T-helper 1 cell treated with Interleukin-12 subunit alpha and Interleukin-12 subunit beta and Interleukin-4 antibody, amounts not matched to agents 30 μg/mL and 1 μg/mL, for 36 hours (primary cell): ENCODE results near the gene C22orf15.

ENCODE experiments used
- H3K27ac Mint-ChIP-seq: one replicate; pipeline ENCODE4 v1.8.0; 2021; ENCODE audit warnings: mild to moderate bottlenecking, mixed read lengths
- H3K27me3 Mint-ChIP-seq: one replicate; pipeline ENCODE4 v1.8.0; 2021; ENCODE audit warnings: low read depth, mixed read lengths
- H3K36me3 Mint-ChIP-seq: one replicate; pipeline ENCODE4 v1.8.0; 2021; ENCODE audit warnings: low read depth, mixed read lengths
- H3K4me1 Mint-ChIP-seq: one replicate; pipeline ENCODE4 v1.8.0; 2021; ENCODE audit warnings: low read depth, mixed read lengths
- H3K4me3 Mint-ChIP-seq: one replicate; pipeline ENCODE4 v1.8.0; 2021; ENCODE audit warnings: mild to moderate bottlenecking, moderate library complexity, mixed read lengths
- H3K9me3 Mint-ChIP-seq: one replicate; pipeline ENCODE4 v1.8.0; 2021; ENCODE audit warnings: mixed read lengths

Gene C22orf15

DNA sequence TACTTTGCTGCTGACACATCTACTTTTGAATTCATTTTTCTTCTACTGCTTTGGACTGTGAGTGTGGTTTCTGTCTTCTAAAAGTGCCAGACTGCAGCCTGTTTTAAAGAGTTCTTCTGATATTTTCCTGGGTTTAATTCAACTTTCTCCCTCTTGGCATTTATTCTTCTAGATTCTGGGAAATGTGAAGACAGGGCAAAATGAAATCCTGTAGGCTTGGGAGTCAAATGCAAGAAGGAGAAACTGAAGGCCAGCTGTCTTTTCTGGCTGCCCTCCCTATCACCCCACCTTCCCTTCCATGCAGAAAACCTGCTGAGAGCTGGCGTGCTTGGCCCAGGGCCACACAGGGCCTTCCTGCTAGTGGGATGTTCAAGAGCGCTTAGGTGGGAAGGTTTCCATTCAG, 19.5 kb upstream of the C22orf15 start:
- H3K27ac Mint-ChIP-seq = no peak overlapping the region
- no peaks in the 10 kb centered on the region for H3K27me3 Mint-ChIP-seq
- H3K9me3 Mint-ChIP-seq = peaks cover 11% of the 10 kb centered on the region
- peaks cover 23% of the 10 kb centered on the region for H3K36me3 Mint-ChIP-seq
- H3K4me3 Mint-ChIP-seq = no peak overlapping the region
- H3K4me1 Mint-ChIP-seq = no peaks in the 10 kb centered on the region

DNA sequence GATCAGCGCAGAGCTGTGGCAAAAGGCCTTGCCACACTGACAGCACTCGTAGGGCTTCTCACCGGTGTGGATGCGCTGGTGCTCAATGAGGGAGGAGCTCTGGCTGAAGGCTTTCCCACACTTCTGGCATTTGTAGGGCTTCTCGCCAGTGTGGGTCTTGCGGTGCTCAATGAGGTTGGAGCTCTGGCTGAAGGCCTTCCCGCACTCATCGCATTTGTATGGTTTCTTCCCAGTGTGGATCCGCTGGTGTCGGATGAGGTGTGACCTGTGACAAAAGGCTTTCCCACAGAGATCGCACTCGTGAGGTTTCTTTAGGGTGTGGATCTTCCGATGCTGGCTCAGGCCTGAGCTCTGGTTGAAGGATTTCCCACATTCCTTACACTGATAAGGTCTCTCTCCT, 18.8 kb upstream of the C22orf15 start:
- Mint-ChIP-seq H3K4me3 (no peak overlapping the region), H3K36me3 (peaks cover 23% of the 10 kb centered on the region), H3K9me3 (peaks cover 11% of the 10 kb centered on the region), H3K27me3 (no peaks in the 10 kb centered on the region), H3K4me1 (no peaks in the 10 kb centered on the region), H3K27ac (no peak overlapping the region)

DNA sequence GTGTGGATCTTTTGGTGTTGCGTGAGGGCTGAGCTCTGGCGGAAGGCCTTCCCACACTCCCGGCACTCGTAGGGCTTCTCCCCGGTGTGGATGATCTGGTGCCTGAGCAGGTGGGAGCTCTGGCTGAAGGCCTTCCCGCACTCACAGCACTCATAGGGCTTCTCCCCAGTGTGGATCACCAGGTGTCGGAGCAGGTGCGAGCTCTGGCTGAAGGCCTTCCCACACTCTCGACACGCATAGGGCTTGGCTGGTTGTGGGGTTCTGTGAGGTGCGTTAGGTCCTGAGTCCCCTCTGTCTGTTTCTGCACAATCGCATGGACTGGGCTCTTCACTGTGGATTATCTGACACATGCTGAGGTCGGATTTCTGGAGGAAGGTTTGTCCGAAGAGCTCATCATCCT, 18.3 kb upstream of the C22orf15 start:
- Mint-ChIP-seq H3K4me1 (no peaks in the 10 kb centered on the region), H3K9me3 (peaks cover 11% of the 10 kb centered on the region), H3K36me3 (peaks cover 23% of the 10 kb centered on the region), H3K4me3 (no peak overlapping the region), H3K27me3 (no peaks in the 10 kb centered on the region), H3K27ac (no peak overlapping the region)

DNA sequence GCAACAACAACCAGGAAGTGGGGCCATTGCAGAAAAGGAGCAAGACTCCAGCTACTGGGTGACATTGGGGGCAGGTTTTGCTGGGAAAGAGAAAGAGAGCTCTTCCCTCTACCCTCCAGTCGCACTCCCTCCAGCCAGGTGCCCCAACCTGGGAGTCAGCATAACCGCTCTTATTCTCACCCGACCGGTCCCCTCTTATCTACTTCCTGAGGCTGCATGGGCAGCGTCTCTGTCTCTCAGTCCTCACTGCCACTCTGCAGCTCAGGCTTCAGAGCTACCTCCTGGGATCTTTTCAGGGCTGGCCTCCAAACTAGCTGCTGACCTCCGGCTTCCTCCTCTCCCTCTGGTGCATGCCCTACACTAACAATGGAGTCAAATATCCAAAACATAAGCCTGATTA, 17.0 kb upstream of the C22orf15 start:
- peaks cover 11% of the 10 kb centered on the region for H3K4me1 Mint-ChIP-seq
- no peak overlapping the region for H3K4me3 Mint-ChIP-seq
- peaks cover 25% of the 10 kb centered on the region for H3K36me3 Mint-ChIP-seq
- H3K27ac Mint-ChIP-seq = no peak overlapping the region
- H3K27me3 Mint-ChIP-seq = peaks cover 5% of the 10 kb centered on the region
- peaks cover 11% of the 10 kb centered on the region for H3K9me3 Mint-ChIP-seq

DNA sequence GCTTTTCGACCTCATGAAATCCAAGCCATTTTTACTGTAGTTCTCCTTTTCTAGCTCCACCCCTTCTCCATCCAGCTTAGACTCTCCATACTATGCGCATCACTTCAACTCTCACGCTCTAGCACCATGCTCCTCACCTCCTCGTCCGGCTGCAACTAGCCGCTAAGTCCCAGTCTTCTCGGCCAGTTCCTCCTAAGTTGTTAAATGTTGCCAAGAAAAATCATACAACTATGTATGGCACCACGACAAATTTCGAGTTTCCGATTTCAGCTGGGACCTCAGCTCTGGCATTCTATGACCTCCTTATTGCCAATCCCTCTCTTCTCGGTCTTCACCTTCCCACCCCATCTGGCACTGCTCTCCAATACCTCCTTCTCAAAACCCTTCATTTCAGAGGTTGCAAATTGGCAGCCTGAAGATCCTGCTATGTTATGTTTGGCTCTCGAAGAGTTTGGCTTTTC, 12.9 kb upstream of the C22orf15 start:
- Mint-ChIP-seq H3K4me1 (peaks cover 15% of the 10 kb centered on the region), H3K27me3 (peaks cover 5% of the 10 kb centered on the region), H3K27ac (no peak overlapping the region), H3K36me3 (peaks cover 10% of the 10 kb centered on the region), H3K4me3 (peak overlapping the region; percentile 80), H3K9me3 (peaks cover 4% of the 10 kb centered on the region)

DNA sequence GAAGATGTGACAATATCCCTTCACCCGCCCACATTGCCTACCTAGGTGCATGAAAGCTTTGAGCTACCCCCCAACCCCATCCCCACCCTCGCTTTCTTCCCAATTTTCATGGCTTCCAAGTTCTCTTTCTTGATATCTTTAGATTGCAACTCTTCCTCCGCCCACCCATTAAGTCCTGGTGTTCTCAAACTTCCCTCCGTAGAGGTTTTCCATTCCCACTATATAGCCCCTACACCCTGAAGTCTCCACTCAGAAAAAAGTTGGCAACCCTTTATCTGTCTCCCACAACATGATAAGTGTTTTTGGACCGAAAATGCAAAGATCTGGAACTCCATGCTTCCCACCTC, 12.4 kb upstream of the C22orf15 start:
- Mint-ChIP-seq H3K27me3 (peaks cover 5% of the 10 kb centered on the region), H3K27ac (peak overlapping the region; percentile 70), H3K4me1 (peaks cover 15% of the 10 kb centered on the region), H3K36me3 (peaks cover 6% of the 10 kb centered on the region), H3K4me3 (peak overlapping the region; percentile 80), H3K9me3 (no peaks in the 10 kb centered on the region)

DNA sequence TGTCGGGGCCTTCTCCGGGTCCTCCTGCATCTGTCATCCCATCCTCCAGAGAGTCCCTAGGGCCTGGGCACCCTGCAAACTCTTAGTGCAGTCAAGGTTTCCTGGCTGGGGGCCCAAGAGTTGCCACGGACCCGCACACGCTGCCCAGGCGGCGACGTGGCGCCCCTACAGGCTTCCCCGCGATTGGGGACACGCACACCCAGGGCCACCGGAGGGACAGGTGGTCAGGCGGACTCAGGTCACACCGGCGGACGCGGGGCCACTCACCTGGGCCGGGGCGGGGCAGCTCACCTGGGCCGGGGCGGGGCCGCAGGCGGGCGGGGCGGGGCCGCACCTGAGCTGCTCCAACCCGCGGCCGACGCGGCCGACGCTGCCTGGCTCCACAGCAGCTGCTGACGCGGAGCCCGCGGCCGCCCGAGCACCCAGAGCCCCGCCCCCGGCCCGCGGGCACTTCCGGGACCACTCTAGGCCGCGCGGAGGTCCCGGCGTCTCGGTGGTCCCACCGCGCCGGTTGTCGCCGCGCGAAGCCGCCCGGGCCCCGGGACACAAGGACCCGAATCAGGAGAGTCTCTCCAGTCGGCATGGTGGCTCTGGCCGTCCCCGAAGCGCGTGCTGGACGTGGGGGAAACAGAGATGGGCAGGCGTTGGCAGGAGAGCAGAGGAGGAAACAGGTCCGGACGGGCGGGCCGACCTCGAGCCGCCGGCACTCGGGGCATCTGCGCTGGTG, 11.9 kb upstream of the C22orf15 start, which contains the start of gene ZNF70:
TSS of gene ZNF70 (minus strand) at position 399 of the 727 bp plus-strand sequence. CDS start 5,972 bp downstream, outside the sequence.
- peaks cover 6% of the 10 kb centered on the region for H3K36me3 Mint-ChIP-seq
- H3K27me3 Mint-ChIP-seq = peaks cover 5% of the 10 kb centered on the region
- peak within 1 kb of the TSS; percentile 80 for H3K4me3 Mint-ChIP-seq
- H3K9me3 Mint-ChIP-seq = no peaks in the 10 kb centered on the region
- peak within 1 kb of the TSS; percentile 70 for H3K27ac Mint-ChIP-seq
- peaks cover 15% of the 10 kb centered on the region for H3K4me1 Mint-ChIP-seq

DNA sequence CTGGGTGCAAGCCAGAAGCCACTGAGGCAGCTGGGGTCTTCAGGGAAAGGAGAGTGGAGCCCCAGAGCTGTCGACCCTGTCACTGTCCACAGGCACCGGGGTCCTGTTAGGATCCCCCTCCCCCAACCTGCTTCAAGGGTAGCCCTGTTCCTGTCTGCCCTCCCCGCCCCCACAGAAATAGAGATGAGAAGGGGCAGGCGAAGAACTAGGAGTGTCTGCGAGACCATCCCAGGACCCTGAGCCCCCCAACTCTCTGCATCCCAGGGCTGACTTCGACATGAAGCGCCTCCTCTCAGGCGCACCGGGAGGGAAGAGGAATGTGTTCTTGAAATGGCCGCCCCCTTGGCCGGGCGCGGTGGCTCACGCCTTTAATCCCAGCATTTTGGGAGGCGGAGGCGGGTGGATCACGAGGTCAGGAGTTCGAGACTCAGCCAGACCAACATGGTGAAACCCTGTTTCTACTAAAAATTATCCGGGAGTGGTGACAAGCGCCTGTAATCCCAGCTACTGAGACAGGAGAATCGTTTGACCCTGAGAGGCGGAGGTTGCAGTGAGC, 11.3 kb upstream of the C22orf15 start:
- Mint-ChIP-seq H3K4me3 (peak overlapping the region; percentile 79), H3K27me3 (peaks cover 5% of the 10 kb centered on the region), H3K36me3 (peaks cover 6% of the 10 kb centered on the region), H3K9me3 (no peaks in the 10 kb centered on the region), H3K27ac (no peak overlapping the region), H3K4me1 (peaks cover 15% of the 10 kb centered on the region)

DNA sequence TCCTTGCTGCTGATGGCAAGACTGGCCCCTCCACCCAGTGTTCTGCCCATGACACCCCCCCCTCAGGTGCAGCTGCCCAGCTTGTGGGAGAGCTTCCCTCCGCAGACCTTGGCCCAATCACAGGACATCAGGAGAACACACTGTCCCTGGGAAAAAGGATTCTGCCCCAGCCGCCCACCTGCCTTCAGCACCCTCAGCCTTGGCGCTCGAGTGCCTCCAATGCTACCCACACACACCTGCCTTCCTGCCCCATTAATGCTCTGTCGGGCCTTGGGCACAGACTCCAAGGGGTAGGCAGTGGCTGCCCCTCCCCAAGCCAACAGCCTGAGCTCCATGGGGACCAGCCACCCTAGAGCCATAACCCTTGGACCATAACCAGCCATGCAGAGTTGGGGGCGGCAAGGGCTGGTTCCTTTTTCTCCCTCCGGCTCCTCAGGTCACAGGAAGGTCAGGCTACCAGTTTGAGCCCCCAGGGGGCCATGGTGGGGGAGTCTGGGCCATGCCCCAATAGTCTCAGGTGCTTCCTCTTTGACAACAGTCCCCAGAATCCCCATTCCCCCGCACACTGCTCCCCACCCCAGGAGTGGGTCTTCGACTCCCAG, 10.6 kb upstream of the C22orf15 start:
- Mint-ChIP-seq H3K4me1 (peaks cover 15% of the 10 kb centered on the region), H3K4me3 (peak overlapping the region; percentile 79), H3K27ac (peak overlapping the region; percentile 52), H3K27me3 (peaks cover 5% of the 10 kb centered on the region), H3K36me3 (peaks cover 2% of the 10 kb centered on the region), H3K9me3 (no peaks in the 10 kb centered on the region)

DNA sequence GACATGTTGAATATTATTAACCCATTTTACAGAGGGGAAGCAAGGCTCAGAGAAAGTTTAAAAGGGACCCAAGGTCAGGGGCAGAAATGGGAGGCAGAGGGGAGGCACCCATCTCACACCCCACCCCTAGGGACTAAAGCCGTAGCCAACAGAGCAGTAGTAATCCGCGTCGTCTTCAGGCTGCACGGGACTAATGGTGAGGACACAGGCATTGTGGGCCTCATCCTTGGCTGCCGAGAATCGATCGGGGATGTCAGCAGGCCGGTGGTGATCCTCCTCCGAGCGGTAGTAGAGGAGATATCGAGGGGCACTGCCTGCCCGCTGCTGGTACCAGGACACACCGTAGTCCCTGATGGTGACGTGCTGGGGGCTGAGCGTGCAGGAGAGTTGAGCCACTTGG, 10.0 kb upstream of the C22orf15 start:
- peaks cover 2% of the 10 kb centered on the region for H3K36me3 Mint-ChIP-seq
- H3K27me3 Mint-ChIP-seq = peaks cover 5% of the 10 kb centered on the region
- H3K4me1 Mint-ChIP-seq = peaks cover 15% of the 10 kb centered on the region
- H3K4me3 Mint-ChIP-seq = peak overlapping the region; percentile 79
- H3K9me3 Mint-ChIP-seq = no peaks in the 10 kb centered on the region
- no peak overlapping the region for H3K27ac Mint-ChIP-seq

DNA sequence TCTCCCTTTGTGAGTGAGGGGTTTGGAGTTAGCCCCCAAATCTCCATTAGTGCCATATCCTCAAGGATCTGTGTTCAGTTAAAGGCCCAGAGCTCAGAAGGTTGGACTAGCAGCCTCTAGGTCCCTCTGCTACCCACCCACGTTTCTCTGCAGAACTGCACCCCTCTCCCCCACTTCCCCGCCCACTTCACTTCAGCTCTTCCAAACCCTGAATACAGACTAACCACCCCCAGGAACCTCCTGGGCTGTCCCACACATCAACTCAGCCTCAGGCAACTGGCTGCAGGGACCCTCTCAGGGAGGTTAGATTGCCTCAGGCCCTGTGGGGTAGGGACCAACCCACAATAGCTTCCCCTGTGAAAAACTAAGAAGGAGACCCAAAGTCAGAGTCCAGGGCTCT, 9.4 kb upstream of the C22orf15 start:
- no peaks in the 10 kb centered on the region for H3K9me3 Mint-ChIP-seq
- H3K4me3 Mint-ChIP-seq = no peak overlapping the region
- no peak overlapping the region for H3K27ac Mint-ChIP-seq
- H3K36me3 Mint-ChIP-seq = peaks cover 2% of the 10 kb centered on the region
- peaks cover 15% of the 10 kb centered on the region for H3K4me1 Mint-ChIP-seq
- peaks cover 5% of the 10 kb centered on the region for H3K27me3 Mint-ChIP-seq

DNA sequence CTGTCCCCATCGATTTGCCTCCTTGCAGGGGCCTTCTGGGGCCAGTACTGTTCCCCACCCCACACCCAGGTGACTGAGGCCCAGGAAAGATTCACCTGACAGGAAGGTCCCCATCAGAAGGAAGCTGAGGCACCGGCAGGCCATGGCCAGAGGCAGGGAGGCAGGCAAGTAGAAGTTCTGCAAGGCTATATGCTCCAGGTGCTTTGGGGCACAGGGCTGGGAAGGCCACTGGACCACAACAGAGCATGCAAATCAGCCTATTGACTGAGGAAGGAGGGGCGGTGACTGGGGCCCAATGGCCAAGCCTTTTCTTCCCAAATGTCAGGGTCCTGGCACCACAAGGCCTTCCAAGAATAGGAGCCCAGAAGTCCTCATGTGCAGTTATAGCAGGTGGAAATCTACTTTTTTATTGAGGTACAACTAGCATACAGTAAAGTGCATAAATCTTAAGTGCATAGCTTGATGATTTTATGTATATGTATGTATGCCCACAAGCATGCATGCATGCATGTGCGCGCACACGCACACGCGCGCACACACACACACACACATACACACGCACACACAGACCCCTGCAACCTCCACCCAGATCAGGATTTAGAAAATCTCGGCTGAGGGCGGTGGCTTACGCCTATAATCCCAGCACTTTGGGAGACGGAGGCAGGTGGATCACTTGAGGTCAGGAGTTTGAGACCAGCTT, 8.4 kb upstream of the C22orf15 start, which contains the start of gene VPREB3:
TSS of gene VPREB3 (minus strand) at position 206 of the 700 bp plus-strand sequence. CDS start at position 144, 62 bp downstream.
- H3K4me1 Mint-ChIP-seq = peaks cover 15% of the 10 kb centered on the region
- no peak within 1 kb of the TSS for H3K27ac Mint-ChIP-seq
- H3K4me3 Mint-ChIP-seq = no peak within 1 kb of the TSS

DNA sequence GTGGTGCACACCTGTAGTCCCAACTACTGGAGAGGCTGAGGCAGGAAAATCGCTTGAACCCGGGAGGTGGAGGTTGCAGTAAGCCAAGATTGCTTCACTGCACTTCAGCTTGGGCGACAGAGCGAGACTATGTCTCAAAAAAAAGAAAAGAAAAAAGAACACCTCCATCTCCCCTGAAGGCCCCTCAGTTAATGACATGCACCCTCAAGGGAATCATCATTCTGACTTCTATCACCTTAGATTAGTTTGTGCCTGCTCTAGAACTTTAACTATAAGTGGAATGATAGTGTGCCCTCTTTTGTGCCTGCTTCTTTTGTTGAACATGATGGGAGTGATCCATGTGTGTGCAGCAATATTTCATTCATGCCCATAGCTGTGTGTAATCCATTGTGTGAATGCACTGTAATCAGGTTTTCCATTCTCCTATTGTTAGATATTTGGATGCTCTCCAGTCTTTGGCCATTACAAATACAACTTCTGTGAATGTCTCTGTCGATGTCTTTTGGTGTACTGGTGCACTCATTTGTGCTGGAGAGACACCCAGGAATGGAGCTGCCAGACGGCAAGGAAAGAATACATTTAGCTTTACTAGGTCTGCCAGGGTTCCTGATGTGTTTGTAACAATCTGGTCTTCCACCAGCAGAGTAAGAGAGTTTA, 7.7 kb upstream of the C22orf15 start:
- Mint-ChIP-seq H3K4me3 (no peak overlapping the region), H3K27me3 (peaks cover 1% of the 10 kb centered on the region), H3K9me3 (no peaks in the 10 kb centered on the region), H3K36me3 (no peaks in the 10 kb centered on the region), H3K4me1 (peaks cover 9% of the 10 kb centered on the region), H3K27ac (no peak overlapping the region)

More for the DNA sequence above, 8.4 kb upstream of the C22orf15 start, which contains the start of gene VPREB3:
- Mint-ChIP-seq H3K36me3 (peaks cover 2% of the 10 kb centered on the region), H3K27me3 (peaks cover 5% of the 10 kb centered on the region), H3K9me3 (no peaks in the 10 kb centered on the region)

DNA sequence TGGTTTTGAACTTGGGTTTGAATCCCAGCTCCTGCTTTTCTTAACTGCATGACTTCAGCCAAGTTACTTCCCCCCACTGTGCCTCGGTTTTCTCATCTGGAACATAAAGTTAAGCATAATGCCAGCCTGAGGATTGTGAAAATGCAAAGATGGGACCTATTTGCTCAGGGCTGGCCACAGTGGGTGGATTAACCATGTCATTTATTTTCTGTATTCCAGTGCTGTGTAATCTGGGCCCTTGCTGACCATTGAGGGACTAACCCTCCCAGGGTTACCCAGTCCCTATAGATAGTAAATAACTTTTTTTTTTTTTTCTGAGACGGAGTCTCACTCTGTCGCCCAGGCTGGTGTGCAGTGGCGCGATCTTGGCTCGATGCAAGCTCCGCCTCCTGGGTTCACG, 7.1 kb upstream of the C22orf15 start:
- peaks cover 3% of the 10 kb centered on the region for H3K4me1 Mint-ChIP-seq
- H3K36me3 Mint-ChIP-seq = no peaks in the 10 kb centered on the region
- no peak overlapping the region for H3K27ac Mint-ChIP-seq
- no peak overlapping the region for H3K4me3 Mint-ChIP-seq
- H3K27me3 Mint-ChIP-seq = no peaks in the 10 kb centered on the region
- H3K9me3 Mint-ChIP-seq = no peaks in the 10 kb centered on the region
